GM19467 (cell line): ENCODE results near the gene PALLD.
"Not testable (repeated sequence)": the region's sequence is repeated elsewhere in the genome, so short reads cannot be mapped to it uniquely, and the experiment has no call there.

ENCODE experiments used
- ATAC-seq: cut with Tn5 transposase; IDR thresholded peaks from one replicate; pipeline ENCODE4 v1.9.1; 2021; ENCODE audit warnings: mild to moderate bottlenecking, moderate library complexity; ENCODE audit not compliant: unreplicated experiment

The PALLD gene

GRCh38 chr4:168490711-168491110 lies 6.1 kb upstream of the PALLD start:
- ATAC-seq, result no peak

- ATAC-seq, result no peak
These were observed 5.3 kb upstream of the PALLD start for GRCh38 chr4:168491563-168491962.

GRCh38 chr4:168498251-168498650 lies 1.4 kb downstream of the PALLD start:
- no peak for ATAC-seq

DNA sequence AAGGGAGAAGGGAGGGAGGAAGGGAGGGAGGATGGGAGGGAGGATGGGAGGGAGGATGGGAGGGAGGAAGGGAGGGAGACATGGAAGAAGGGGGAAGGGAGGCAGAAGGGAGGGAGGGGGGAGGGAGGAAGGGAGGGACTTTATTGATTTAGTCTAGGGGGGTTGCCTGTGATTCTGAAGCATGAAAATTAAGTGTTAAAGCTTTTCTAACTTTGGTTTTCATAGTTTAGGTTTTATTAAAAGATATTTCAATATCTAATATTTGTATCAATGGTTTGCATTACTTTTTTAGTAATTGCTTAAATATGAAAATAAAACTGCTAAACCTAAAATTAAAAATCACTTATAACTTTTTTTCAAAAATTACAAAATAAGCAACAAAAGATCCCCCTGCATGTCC lies 2.4 kb downstream of the PALLD start:
- no peak for ATAC-seq

DNA sequence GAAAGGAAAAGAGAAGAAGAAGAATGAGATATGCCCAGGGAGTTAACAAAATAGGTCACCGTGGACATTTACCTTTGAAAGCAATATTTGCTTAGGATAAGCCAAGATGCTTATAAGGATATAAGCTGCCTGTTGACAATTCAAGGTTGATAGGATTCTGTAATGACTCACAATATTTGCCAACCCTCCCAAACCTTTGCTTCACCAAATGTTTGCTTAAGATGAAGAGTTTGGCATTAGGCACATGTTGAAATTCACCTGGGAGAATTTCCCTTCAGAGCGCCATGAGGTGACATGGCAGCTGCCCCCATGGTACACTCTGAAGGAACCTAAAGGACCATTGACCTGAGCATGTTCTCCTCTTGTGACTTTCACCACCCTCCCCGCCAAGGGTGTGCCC lies 4.6 kb downstream of the PALLD start:
- ATAC-seq, result no peak

DNA sequence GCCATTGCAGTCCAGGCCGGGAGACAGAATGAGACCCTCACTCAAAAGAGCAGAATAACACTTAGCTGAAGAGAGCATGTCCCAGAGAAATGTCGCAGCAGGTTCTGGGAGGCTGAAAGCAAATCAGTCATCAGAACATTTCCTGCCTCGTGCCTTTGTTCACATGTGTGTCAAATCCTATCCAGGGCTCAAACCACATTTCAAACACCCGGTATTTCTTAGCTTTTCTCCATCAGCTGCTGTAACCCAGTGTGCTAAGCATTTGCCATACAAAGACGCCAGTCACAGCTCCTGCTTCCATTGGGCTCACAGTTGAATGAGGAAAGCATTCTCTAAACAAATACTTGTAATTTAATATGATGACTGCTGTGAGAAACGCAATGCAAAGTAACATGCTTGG lies 6.0 kb downstream of the PALLD start:
- no peak for ATAC-seq

- no peak for ATAC-seq
These were observed 7.0 kb downstream of the PALLD start for GRCh38 chr4:168503652-168504362.

DNA sequence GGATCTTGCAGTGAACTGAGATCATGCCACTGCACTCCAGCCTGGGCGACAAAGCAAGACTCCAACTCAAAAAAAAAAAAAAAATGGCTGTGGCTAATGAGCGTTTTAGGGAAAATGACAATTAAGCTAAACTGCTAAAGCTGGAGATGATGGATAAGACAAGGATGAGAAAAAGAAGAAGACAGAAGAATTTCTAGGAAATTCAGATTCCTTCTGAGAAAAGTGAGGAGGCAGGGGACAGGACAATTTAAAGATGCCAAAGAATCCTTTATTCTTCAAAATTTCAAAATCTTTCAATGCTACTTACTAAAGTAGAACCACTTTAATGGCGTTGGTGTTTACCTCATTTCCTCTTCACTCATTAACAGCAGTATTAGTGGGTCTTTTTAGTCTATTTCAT lies 7.7 kb downstream of the PALLD start:
- ATAC-seq, result no peak

DNA sequence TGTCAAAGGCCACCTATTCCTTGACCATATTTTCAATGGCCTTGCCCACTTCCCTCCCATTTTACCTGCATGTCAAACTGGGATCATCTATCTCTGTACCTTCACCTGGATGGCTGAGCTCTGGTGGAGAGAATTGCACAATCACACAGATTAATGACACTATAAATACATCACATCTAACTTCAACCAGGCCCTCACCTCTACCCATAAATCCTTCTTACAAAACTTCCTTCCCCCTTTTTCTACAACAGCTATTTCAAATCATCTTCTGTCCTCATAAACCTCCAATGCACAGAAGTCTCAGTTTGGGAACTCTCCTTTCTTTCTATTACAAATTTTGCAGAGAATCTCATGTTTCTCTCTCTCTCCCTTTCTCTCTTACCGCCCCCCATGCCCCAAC lies 9.2 kb downstream of the PALLD start:
- no peak for ATAC-seq

GRCh38 chr4:168507178-168507815 lies 10.4 kb downstream of the PALLD start:
- no peak for ATAC-seq

GRCh38 chr4:168508683-168509082 lies 11.8 kb downstream of the PALLD start:
- no peak for ATAC-seq

- ATAC-seq, result no peak
These were observed 12.9 kb downstream of the PALLD start for GRCh38 chr4:168509786-168510185.

DNA sequence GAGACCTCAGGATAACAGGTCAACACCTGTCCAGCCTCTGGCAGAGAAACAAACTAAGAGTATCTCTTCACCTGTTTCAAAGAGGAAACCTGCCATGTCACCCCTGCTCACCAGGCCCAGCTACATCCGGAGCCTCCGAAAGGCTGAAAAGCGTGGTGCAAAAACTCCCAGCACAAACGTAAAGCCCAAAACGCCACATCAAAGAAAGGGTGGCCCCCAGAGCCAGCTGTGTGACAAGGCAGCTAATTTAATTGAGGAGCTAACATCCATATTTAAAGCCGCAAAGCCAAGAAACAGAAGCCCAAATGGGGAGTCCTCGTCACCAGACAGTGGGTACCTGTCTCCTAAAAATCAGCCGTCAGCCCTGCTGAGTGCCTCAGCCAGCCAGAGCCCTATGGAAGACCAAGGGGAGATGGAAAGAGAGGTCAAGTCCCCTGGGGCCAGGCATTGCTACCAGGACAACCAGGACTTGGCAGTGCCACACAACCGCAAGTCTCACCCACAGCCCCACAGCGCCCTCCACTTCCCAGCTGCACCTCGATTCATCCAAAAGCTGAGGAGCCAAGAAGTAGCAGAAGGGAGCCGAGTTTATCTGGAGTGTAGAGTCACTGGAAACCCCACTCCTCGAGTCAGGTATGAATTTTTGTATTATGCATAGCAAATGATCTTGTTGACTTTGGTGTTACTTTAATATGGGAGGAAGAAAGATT lies 15.1 kb downstream of the PALLD start:
- ATAC-seq, result no peak

GRCh38 chr4:168513826-168514225 lies 17.0 kb downstream of the PALLD start:
- ATAC-seq, result not testable (repeated sequence)

GRCh38 chr4:168514249-168514852 lies 17.5 kb downstream of the PALLD start:
- no peak for ATAC-seq

GRCh38 chr4:168515222-168516011 lies 18.6 kb downstream of the PALLD start:
- ATAC-seq, result no peak

GRCh38 chr4:168516841-168517240 lies 20.0 kb downstream of the PALLD start:
- ATAC-seq, result no peak

- no peak for ATAC-seq
These were observed 22.7 kb downstream of the PALLD start for GRCh38 chr4:168519576-168519975.

DNA sequence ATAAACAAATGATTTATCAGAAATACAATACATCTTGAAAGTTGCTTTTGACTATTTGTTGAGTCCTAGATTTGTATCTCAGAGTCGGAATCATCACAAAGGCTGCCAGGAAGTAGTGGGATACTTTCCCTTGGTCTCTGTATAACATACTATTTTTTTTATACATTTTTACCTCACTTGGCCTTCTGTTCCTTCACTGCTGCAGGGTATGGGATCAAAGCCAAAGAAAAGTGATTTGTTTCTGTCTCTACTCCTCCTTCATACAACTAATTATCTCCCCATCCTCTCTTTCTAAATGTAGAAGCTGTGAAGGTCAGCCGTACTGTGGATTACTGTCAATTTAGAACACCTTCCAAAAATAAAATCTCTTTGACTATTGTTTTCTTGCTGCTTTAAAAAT lies 24.9 kb downstream of the PALLD start:
- ATAC-seq, result no peak

DNA sequence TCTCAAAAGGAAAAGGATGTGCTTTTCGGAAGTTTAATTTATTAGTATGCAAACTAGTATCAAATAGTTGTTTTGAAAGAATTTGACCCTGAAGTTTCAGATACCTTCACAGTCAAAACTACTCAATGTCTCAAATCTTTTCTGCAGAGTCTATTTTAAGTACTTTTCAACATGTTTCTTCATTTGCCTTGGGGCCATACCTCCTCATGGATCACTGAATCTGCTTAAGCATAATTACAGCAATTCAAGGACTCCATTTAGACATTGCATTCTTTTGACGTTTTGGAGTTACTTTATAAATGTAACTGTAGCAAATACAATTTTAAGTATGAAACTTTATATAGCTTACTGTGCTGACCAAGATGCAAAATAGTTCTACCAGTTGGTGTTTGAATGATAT lies 25.5 kb downstream of the PALLD start:
- no peak for ATAC-seq
